GM18861 (cell line): ENCODE results near the gene NDFIP1.
"Not testable (repeated sequence)": the region's sequence is repeated elsewhere in the genome, so short reads cannot be mapped to it uniquely, and the experiment has no call there.

Source experiments
- ATAC-seq: cut with Tn5 transposase; IDR thresholded peaks from one replicate; pipeline ENCODE4 v1.9.1; 2021; ENCODE audit not compliant: unreplicated experiment

Gene NDFIP1

GRCh38 chr5:142183561-142183960 lies 75.0 kb downstream of the NDFIP1 start:
- ATAC-seq: no peak

- ATAC-seq: no peak
Observed at GRCh38 chr5:142184988-142185387, 76.4 kb downstream of the NDFIP1 start.

GRCh38 chr5:142186514-142186856 lies 77.9 kb downstream of the NDFIP1 start:
- no peak for ATAC-seq

- ATAC-seq: no peak
Observed at GRCh38 chr5:142186857-142187594, 78.4 kb downstream of the NDFIP1 start.

- not testable (repeated sequence) for ATAC-seq
Observed at GRCh38 chr5:142188691-142189090, 80.1 kb downstream of the NDFIP1 start.

- ATAC-seq: no peak
Observed at GRCh38 chr5:142189813-142190212, 81.2 kb downstream of the NDFIP1 start.

- ATAC-seq: no peak
Observed at GRCh38 chr5:142191776-142192175, 83.2 kb downstream of the NDFIP1 start.

GRCh38 chr5:142192286-142193113 lies 83.9 kb downstream of the NDFIP1 start:
- no peak for ATAC-seq

- ATAC-seq: no peak
Observed at GRCh38 chr5:142193114-142193428, 84.5 kb downstream of the NDFIP1 start.

GRCh38 chr5:142197098-142197497 lies 88.5 kb downstream of the NDFIP1 start:
- ATAC-seq: no peak

GRCh38 chr5:142197781-142198180 lies 89.2 kb downstream of the NDFIP1 start:
- no peak for ATAC-seq

GRCh38 chr5:142199388-142199787 lies 90.8 kb downstream of the NDFIP1 start:
- ATAC-seq: no peak

- ATAC-seq: no peak
Observed at GRCh38 chr5:142200387-142200786, 91.8 kb downstream of the NDFIP1 start.

GRCh38 chr5:142201471-142201887 lies 92.9 kb downstream of the NDFIP1 start:
- ATAC-seq: no peak

- ATAC-seq: no peak
Observed at GRCh38 chr5:142202282-142202681, 93.7 kb downstream of the NDFIP1 start.
